CD1c-positive myeloid dendritic cell (primary cell): ENCODE results near the gene LCE7A.

Experiments
- DNase-seq: peaks from one replicate; pipeline ENCODE4 v3.0.0-alpha.2; 2016; ENCODE audit errors: extremely low spot score

The LCE7A gene

DNA sequence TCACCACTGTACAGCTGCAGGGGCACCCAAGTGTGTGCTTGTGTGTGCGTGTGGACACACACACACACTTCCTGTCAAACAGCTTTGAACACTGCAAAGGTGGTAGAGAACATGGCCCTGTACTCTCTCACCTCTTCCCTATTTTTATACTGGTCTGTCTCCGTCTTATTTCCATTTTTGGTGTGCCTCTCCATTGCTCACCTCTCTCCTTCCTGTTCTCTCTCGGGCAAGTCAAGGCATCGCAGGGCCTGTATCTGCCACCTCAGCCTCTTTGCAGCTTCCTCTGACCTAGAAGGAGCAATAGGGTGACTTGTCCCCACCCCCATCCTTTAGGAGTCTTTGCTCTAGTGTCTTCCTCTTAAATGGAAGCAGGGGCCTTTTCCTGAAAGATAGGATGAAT is 20.5 kb downstream of the LCE7A start:
- no peak for DNase-seq

DNA sequence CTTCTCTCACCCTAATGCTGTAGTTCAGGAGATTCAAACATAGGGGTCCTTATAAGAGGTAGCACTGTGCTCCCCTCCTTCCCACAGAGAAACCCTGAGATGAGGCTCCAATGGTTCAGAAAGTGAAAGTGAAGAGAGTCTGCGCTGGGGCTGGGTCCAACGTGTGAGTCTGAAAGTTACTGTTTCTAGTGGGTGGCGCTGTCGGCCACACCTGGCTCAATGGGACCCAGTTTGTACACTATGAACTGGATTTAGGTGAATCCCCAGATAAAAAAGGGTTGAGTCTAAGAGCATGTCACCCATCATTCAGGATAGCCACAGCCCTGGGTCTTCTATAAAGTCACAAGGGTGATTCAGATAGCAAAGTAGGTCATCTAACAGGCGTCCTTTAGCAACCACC is 21.1 kb downstream of the LCE7A start:
- no peak for DNase-seq

DNA sequence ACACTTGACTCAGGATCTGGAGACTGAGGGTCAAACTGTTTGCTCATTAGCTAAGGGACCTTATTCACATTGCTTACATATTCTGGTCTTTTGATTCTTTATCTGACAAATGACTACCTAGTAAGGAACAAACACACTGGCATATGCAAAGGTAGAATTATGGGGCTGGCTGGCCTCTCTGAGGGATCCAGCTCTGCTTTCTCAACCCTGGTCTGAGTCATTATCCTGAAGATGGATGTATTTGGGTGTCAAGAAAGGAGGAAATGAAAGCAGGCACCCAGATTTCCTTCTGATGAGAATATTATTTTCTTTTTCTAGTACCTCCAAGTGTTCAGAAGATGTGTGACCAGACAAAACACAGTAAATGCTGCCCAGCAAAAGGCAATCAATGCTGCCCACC is 24.3 kb downstream of the LCE7A start:
- DNase-seq: no peak

DNA sequence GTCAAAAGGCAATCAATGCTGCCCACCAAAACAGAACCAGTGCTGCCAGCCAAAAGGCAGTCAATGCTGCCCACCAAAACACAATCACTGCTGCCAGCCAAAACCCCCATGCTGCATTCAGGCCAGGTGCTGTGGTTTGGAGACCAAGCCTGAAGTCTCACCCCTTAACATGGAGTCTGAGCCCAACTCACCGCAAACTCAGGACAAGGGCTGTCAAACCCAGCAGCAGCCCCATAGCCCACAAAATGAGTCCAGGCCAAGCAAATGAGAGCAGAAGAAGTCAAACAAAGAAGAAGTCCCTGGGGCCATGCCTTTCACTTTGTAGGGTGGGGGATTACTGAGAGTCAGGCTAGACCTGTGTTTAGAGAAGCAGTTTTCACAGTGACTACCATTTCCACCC is 24.7 kb downstream of the LCE7A start:
- DNase-seq: no peak

DNA sequence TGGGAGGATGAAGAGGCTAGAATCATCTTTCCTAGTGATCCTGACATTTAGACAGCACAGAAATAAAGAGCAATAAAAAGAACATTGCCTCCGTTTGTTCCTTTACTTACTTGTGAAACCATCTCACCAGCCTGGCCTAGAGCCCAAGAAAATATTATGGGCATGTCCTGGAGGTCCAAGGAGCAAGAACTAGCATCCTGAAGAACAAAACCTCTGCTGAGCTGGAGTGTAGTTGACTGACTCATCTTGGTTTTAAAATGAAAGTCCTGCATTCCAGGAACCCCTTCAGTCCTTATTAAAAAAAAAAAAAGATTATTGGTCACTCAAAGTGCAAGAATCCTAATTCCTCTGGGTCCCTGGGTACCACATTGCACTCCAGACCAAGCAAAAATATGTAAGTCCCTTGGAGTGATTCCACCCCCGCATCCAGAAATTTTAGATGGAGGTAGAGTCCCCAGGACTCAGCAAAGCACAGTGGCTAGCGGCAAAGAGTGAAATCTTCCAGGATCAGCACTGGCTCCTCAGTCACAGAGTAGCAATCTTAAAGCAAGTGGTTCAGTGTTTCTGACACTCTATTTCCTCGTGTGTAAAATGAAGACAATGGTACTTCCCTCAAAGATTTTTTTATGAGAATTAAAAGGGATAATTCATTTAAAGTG is 25.3 kb downstream of the LCE7A start:
- no peak for DNase-seq

DNA sequence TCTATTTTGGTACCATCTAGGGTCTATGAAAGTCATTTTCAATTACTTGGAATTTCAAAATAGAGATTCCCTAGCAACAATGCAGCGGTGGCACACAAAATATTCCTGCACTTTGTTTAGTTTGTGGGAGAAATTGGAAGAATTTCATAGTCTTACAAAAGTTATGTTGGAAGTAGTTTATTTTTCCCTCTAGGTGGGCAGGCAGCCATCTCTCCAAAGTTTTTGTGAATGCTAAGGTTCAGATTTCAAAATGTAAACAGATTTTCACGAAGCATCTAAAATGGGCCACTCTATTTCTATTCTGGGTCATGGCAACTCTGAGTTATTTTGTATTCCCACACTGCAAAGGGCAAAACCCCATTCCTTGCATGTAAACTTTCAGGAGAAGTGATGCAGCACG is 26.3 kb downstream of the LCE7A start:
- no peak for DNase-seq

DNA sequence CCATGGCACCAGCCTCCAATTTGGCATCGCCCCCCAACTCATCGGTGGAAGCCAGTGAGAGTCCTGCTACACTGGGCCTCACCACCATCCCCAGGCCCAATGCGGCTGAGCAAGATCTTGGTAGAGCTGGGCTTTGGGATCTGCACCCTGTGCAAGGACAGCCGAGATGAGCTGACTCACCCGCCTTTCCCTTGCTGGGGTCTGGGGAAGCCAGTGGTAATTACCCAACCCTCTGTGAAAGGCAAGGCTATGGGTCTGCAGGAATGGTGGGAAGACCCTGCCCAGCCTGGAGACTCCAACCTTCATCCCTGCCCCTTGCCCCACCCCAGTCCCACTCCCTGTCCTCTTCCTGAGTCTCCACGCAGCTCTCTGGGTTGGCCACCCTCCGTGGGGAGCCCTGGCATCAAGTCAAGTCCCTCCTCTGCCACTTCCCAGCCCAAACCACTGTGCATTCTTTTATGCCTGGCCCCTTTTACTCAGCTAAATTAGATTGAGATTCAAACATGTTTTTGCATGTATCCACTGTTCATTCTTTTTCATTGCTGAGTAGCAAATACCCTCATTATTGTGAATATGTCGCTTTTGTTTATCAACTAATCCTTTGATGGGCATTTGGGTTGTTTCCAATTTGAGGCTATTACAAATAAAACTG is 27.1 kb downstream of the LCE7A start:
- DNase-seq: no peak

DNA sequence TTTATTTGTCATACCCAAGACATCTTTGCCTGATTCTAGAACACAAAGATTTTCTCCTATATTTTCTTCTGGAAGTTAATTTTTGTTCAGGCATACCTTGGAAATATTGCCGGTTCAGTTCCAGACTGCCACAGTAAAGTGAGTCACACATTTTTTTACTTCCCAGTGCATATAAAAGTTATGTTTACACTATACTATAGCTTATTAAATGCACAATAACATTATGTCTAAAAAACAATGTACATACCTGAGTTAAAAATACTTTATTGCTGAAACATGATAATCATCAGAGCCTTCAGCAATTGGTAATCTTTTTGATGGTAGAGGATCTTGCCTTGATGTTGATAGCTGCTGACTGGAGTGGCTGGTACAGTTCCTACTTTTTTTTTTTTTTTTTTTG is 28.3 kb downstream of the LCE7A start:
- DNase-seq: no peak

DNA sequence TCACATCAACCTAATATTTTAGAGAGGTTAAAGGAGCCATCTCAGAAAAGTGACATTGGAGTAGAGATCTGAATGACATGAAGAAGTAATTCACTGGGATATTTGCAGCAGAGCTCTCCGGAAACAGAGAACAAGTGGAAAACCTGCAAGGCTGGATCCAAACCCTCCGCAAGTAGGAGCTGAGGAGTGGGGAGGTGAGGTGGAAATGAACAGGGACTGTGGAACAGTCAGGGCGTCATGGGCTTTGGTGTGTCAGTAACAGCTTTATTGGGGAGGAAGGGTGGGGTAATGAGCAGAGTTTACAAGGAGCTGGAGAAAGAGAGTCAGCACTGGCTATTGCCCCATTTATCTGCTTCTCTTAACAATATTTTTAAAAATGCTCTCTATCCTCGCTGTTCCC is 39.2 kb downstream of the LCE7A start:
- no peak for DNase-seq

DNA sequence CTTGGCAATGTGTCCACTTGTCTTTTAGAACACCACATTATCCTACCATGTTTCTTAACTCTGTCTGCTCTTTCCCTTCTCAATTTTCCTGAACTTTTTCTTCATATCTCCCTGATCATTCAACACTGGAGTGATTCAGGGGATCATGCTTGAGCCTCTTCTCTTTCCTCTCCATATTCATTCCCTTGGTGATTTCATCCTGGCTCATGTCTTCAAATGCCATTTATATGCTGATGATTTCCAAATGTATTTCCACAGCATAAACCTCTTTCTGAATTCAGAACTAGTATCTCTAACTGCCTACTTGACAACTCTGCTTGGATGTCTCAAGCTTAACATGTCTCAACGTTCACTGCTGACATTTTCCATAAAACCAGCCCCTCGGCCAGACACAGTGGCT is 40.1 kb downstream of the LCE7A start:
- DNase-seq: no peak

DNA sequence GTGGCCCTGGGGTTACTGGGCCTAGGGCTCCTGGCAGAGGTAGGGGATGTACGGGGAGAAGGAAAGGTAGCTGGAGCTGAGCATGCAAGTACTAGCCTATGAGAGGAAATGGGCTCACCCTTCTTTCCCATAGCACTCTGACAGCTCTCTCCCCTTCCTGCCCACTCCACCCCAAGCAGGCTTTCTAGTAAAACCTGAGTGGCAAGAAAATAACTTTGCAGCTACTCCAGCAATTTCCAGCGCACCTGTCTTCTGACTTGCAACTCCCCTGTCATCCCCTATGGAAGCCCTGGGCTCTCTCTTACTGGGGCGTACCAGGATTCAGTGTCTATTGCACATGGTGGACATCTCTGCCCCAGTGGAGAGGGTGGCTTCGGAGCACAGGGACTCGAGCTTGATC is 41.8 kb downstream of the LCE7A start:
- no peak for DNase-seq

DNA sequence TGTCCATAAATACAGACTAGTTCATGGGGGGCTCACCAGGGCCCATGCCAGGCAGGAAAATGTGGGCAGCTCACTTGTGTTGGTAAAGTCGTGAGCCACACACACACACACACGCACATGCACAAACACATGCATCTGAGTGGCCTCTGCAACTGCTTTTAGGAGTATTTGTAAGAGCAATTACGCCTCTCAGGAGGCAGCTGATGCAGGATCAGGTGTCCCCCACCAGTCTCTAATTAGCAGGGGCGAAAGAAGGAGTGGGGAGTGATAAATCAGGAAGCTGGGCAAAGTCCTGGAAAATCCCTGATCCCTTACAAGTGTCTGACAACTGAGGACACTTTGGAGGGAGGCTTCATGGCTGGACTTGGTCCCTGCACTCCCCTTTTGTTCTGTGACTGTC is 42.8 kb downstream of the LCE7A start:
- DNase-seq: no peak

DNA sequence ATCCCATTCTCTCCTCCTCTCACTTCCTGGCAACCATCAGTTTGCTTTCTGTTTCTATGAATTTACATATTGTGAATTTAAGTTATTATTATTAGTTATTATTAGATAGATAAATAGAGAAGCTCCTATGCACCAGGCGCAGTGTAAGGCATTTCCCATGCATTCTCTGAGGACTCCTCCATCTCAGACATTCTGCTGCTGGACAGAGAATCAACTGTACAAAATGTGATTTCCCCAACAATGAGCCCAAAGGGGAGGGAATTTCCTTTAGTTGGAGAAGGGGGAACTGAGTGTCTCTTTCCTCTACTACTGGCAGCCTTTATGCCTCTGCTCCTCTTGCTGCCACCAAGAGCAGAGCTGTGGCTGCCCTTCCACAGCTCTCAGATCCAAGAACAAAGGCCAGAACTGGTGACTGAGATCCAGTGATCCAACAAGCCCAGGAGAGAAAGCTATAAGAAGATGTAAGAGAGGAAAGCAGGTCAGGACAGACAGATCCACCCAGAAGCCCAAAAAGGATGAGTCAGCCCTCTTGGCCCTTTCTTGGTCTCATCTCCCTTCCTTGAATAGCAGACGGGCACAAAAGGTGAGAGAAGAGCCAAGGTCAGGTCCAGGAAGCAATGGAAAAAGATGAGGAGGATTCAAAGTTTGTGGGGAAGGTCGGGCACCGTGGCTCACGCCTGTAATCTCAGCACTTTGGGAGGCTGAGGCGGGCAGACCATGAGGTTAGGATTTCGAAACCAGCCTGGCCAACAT is 45.1 kb downstream of the LCE7A start:
- no peak for DNase-seq

DNA sequence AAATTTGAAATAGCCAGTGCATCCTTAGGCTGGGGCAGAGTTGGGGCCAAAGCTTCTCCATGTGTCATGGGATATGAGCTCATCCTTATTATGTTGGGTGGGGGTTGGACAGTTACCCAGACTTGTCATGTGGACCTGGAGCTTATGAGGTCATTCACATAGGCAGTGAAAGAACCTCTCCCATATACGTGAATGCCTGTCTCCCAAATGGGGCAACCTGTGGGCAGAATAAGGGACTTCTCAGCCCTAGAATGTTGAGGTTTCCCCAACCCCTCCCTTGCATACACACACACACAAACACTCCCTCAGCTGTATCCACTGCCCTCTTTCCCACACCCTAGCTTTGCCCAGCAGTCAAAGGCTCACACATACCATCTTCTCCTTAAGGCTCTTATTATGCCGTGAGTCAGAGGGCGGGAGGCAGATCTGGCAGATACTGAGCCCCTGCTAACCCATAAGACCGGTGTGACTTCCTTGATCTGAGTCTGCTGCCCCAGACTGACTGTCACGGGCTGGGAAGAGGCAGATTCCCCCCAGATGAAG is 46.3 kb downstream of the LCE7A start:
- DNase-seq: no peak

DNA sequence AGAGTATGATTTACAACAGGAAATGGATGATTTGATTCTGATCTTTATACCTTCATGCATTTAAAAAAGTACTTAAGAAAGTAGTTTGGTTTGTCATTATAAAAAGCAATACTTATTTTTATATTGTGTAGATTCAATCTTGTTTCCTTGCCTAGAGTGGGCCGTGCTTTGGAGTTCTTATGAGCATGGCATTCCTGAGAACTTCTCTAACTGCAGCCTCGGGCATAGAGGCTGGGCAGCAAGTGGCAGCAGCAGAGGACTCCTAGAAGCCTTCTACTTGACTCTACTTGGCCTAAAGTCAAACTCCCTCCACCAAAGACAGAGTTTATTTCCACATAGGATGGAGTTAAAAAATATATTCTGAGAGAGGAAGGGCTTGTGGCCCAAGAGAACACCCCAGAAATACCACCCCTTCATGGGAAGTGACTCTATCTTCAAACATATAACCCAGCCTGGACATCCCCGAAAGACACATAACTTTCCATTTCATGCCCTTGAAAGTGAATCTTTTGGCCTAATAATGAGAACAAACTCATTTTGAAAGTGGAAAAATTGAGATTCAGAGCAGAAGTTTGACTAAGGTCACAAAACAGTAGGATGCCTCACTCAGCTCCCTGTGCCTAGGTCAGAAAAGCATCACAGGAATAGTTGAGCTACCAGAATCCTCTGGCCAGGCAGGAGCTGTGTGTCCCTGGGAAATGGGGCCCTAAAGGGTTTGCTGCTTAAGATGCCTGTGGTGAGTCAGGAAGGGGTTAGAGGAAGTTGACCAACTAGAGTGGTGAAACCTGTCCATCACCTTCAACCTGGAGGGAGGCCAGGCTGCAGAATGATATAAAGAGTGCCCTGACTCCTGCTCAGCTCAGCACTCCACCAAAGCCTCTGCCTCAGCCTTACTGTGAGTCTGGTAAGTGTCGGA is 48.1 kb downstream of the LCE7A start, which contains the start of gene IVL:
Gene IVL (plus strand): TSS at position 861 of the 916 bp plus-strand sequence. CDS start 1,252 bp downstream, outside the sequence.
- no peak for DNase-seq

DNA sequence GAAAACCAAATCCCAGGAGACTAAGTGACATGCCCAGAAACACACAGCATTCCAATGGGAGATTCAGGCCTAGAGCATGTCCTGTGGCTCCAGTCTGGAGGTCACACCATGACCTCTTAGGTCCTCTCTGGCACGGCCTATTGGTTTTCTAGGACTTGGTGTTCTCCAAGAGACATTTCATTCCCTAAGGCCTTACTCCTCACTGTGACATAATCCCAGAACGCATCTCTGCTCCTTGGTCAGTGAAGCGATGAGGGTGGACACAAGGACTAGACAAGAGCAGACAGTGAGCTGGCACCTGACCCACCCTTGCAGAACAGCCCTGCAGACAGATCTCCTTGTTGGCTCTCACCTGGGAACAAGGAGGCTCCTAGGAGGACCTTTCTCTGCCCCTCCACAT is 49.4 kb downstream of the LCE7A start:
- DNase-seq: no peak
